Islet precursor cell (in vitro differentiated cells): ENCODE data around the gene FGFBP1.

Source experiments
- DNase-seq: peaks from one replicate; pipeline ENCODE4 v3.0.0-alpha.2; 2018

The FGFBP1 gene

DNA sequence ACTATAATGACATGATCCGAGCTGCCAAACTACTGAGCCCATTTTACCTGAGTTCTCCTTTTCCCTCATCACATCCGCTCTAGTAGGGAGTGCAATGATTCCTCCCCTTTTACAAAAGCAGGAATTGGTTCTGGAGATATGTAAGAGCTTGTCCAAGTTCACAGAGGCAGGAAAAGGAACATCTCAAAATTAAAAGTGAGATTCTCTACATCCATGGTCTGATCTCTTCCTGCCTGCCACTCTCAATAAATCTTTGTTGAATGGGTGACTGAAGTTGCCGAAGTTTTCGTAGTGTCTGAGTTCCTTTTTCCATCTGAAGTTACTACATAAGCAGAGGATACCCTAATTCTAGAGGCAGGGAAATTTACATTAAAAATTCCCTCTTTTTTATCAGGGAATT lies at the start of gene FGFBP1:
Gene FGFBP1, minus strand, starts transcription at position 101 of the 400 bp plus-strand sequence. CDS start 2,108 bp downstream, outside the sequence.
- no peak for DNase-seq

DNA sequence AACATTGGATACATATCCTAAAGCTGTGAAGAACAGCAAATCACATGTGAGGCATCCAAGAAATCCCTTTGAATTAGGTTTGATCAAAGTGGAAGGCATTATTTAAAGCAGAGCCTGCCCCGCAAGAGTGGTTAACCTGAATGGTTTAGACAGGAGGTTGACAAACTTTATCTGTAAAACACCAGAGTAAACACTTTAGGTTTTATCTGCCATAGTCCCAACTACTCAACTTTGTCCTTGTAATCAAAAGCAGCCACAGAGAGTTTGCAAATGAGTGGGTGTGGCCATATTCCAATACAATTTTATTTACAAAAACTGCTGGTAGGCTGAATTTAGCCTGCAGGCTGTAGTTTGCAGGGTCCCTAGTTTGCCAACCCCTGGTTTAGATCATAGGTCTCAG lies 49.7 kb upstream of the FGFBP1 start:
- no peak for DNase-seq

DNA sequence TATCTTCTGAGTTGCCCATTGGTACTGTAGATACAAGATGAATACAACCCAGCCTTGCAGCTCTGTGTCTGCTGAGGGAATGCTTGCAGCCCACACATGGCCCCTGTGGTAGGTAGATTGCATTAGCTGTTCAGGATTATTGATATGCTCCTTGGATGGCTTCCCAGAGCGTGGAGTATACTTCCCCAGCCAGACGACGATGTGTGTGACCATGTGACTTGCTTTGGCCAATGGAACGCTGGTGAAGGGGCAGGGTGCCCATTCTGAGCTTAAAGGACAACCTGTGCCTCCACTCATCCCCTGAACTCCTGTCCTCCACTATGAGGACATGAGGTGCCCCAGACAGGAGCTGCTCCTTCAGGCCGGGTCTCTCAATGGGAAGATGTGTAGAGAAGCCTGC lies 48.4 kb upstream of the FGFBP1 start:
- no peak for DNase-seq

DNA sequence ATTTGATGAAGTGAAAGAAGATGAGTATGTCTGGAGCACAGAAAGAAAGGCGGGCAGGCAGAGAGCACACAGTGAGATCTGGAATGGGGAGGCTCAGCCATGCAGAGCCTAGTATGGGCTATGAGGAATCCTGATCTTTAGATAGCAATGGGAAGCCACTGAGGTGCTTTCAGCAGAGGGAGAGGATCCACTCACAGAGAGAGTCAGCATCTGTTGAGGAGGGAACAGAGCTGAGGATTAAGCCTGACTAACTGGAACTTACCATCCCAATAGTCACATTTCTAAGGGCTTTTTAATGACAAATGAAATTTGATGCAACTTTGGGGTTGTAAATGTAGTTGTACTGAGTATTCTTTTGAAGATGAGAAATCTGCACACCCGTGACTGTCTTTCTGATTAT lies 45.1 kb upstream of the FGFBP1 start:
- no peak for DNase-seq

DNA sequence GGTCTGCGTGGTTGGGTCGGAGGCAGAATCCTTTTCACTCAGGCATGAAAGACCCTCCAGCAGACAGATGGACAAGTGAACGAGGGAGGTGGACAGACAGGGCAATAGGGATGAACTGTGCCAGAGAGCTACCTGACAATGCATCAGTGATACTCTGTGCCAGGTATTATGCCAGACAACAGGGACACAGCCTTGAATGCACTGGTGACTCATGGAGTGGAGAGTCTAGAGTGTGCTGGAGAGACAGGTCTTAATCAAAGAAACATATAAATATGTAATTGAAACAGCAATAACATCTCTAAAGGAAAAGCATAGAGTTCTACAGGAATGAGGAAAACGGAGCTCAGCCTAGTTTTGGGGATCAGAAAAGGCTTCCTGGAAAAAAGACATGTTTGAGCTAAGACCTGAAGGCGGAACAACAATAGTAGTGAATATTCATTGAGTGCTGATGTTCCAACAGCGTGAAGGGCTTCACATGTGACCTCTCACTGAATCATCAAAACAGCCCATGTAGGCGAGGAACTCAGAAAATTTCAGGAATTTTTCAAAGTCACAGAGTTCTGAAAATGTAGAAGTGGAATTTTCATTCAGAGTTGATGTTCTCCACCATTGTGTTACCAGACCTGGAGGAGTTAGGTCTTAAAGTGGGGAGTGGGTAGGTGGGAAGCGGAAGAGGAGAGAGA lies 44.4 kb upstream of the FGFBP1 start:
- DNase-seq = no peak

DNA sequence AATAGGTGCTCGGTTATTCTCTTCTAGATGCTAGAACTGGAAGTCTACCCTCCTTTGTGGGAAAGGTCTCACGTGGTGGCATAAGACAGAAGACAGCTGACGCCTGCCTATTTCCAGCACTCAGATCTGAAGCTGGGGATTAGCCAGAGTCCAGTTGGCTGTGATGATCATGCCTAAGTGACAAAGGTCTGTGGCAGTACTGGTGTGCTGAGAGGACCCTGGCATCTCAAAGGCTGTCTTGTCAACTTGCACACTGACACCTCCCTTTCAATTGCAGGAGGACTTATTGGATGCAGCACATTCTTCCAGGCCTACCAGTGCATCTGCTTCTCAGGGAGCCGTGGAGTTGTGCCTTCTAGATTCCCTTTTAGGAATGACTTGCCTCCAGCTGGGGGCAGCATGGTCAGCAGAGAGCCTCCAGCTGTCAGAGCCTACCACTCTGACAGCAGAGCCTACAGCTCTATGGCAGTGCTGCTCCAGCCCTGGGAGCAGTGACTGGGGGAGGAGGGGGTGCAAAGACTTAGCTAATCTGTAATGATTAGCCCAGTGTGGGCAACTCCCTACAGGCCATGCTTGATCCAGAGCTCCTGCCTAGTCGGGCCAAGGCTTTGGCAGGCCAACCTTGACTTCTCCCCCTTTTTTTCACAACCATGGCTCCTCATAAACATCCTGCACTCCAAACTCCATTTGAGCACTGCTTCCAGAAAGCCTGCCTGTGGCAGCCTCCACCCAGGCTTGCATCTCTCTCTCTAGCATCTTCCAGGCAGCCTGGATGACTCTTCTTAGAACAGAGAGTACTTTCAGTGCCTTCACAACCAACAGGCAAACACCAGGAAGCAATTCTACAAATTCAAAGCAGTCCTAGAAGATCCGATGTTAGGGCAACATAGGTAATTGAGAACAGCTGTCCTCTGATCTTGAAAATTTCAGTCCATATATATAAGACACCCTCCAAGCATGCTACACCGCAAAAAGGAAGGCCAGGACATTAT lies 38.2 kb upstream of the FGFBP1 start:
- DNase-seq = no peak

DNA sequence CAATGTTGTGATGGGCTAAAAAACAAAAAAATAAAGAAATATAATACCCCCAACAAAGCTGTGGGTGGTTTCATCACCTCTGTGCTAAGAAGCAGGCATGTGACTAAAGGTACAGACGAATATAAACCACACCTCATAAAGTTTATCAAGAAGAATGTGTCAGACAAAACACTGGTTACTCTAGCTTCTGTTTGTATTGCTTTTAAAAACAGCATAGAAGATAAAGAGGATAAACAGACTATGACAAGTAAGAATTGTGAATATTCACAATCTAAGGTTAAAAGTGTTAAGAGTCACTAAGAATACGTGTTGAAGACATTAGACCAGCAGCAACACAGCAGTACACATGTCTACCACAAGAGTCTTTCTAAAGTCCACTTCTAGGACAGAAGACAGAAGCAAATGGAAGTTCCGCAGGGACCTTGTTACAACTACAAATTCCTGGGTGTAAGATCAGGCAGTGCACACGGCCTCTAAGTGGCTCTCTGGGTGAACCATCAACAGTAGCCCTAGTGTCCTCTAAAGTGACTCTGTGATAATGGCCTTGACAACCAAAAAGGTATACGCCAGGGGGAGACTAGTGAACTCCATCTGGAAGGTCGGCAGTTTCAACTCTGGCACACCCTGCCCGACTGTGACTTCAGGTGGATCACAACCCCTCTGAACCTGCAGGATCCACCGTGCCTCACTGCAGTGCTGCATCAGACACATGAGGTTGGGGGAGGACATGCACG lies 32.7 kb upstream of the FGFBP1 start:
- no peak for DNase-seq

DNA sequence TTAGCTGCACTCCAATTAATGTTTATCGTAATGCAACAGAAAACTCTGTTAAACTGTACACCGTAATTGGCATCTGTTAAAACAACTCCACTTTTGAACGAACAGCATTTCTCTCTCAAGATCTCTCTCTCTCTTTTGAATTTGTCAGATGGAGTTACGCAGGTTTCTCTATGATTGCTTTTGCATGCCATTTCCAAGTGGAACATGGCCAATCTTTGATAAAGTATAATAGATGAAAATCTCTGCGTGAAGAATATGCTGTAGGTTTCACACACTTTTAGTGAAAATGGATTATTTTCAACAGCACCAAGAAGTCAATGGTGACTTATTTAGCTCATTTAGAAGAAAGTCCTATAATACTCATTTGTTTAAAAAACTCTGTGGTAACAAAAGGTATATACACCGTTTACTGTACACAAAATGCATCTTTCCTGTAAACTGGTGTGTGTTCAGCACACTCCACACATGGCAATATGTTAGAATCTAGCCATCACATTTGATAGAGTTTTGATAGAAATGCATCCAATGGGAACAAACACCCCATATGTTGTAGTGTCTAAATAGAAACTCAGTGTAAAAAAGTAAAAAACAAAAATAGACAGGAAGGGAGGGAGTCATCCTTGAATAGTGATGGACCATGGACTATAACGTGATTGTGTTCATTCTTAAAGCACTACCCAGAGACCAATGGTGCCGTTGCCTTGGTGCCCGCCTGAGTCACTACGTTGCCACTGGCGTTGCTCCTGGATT lies 30.2 kb upstream of the FGFBP1 start:
- DNase-seq = no peak

DNA sequence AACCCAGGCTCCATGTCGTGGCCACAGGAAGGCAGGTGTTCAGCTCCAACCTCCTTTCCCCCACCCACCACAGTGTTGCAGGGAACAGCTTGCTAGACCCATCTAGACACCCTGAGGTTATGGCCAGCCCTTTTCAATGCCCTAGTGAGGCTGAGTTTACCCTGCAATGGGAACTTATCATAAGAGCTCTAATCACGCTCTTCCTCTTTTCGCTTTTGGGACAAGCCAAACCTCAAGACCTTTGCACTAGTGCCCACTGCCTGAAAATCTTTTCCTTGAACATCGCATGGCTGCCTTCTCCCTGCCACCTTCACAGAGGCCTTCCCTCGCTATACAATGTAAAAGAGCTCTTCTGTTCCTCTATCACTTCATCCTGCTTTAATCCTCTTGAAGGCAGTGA lies 26.8 kb upstream of the FGFBP1 start:
- DNase-seq = no peak

DNA sequence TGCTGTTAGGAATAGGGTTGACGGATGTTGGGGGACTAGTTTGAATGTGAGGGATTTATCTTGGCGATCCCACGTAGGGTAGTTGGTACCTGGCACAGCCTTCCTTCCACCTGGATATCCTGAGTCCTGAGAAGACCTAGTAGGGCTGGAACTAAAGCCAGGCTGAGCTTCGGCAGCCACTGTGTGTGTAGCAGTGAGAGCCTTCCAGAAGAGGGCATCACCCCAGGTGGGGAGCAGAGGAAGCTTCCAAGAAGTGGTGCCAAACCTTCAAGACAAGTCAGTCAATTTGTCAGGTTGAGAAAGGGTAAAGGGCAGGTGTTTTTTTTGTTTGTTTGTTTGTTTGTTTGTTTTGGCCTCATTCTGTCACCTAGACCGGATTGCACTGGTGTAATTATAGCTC lies 25.6 kb upstream of the FGFBP1 start:
- DNase-seq = no peak

DNA sequence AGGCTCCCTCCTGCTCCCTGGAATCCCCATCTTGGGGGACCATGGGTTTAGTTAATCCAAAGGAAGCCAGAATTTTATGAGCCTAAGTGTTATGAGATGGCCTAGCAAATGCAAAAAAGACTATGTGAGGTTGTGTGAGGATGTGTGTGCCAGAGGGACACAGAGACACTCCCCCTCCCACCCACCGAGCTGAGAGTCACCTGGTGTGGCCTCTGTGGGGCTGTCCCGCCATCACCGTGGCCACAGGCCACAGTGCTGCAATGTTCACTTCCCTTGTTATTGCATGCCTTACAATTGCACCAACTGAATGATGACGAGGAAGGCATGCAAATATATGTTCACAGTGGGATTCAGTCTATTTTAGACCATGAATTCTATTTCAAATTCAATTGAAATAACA lies 25.0 kb upstream of the FGFBP1 start:
- no peak for DNase-seq

DNA sequence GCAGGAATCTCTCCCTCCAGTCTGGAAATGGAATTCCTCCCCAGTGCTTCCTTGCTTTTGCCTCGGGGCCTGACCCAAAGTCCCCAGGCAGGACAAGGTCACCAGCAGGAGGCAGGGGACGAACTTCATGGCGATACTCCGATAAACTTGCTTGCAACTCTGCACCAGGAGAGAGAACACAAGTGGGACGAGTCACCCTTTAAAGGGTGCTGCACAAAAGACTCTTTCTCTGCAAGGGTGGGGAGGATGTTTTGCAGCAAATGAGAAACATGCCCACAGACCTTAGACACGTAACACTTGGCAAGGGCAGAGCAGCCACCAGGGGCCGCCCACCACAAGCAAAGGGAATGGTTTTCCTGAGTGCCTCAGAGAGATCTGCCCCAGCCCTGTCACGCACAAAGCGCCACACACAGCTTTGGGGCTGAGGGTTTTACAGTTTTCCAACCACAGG lies 24.5 kb upstream of the FGFBP1 start, which contains the start of gene FGFBP2:
Gene FGFBP2, minus strand, starts transcription at position 175 of the 451 bp plus-strand sequence. Its CDS starts 46 bp downstream, at position 129.
- DNase-seq = peak; percentile 90

DNA sequence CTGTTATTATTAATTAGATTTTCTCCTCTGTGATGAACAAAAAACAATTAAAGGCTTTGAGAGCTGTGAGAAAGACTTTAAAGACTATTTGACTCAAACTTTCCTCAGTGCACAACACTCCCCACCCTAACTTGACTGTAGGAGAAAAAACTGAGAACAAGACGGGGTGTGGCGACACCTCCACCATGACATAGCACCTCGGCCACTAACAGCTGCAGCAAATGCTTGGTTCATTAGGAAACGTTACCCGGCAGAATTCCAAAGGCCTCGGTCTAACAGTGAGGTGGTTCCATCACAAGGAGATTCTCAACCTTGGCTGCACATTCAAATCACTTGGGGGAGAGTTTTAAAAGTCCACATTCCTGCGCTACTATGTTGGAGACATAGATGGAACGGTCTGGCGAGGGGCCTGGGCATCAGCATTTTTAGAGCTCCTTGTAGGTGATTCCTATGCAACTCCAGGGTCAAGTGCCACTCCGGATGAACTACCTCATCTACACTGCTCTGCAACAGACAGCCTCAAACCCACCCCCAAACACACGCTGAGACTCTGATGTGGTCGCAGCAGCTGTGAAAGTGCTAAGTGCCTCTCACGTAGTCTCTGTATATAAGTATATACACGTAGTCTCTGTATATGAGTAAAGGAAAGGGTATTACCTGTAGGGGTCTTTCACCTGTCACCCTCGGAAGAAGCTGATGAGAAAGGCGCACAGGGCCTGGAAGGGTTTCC lies 23.4 kb upstream of the FGFBP1 start:
- DNase-seq = no peak

DNA sequence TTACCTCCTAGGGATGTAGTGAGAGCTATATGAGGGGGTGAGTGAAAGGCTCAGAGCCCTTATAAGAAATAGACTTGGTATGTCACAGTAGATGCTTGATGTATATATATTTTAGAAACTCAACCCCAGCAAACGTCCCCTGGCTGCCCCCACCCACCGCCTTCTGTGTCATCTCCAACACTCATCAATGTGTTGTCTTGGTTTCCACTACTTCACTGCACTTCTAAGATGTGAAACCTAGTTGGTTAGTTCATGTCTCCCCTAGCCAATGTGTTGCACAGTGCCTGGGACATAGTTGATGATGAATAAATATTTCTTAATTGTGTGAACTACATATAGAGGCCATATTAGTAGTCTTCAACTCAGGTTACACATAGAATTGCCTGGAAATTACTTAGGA lies 20.0 kb upstream of the FGFBP1 start:
- no peak for DNase-seq

DNA sequence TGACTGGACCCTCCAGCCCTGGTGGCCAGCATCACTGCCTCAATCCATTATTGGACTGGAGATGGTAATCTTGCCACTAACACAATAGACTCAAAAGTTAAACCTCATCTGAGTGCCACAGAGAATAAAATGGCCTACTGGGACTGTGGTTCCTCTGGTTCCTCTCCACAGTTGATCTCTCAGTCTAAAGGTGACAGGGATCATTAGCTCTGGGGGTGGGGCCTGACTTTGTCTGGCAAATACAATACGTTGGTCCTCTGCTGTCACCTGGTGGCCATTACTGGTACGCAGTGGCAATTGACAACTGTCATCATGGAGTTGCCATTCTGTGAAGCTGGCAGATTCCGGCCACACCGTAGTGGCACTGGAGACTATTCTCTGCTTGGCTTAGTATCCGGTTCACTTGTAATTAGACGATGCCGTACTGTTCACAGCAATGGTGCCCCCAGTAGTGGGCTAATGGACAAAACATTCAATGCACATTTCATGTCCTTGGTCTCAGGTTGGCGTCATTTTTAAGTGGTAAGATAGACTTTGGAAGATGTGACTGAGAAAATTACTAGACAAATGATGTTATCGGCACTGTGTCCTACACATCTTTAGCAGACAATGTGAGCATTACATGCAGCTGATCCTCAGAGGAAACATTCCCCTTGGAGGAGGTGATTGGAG lies 17.8 kb upstream of the FGFBP1 start:
- DNase-seq = peak; percentile 84

DNA sequence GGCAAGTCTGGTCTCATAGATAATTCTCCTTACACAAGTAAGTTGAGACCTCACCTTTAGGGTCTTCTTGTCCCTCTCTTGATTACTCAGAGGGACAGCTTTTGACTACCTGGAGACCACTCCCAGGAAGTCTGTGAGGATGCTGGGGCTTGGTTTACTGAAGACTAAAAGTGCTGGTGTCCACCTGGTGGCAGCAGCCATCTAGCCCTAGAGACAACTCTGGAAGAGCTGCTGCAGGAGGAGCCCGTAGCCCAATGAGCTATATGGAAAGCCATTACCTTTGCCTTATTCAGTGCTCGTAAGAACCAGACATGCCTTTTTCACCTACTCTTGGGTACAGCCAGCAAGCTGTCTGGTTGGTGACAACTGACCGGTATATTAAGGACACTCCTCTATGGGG lies 17.1 kb upstream of the FGFBP1 start:
- DNase-seq = no peak

DNA sequence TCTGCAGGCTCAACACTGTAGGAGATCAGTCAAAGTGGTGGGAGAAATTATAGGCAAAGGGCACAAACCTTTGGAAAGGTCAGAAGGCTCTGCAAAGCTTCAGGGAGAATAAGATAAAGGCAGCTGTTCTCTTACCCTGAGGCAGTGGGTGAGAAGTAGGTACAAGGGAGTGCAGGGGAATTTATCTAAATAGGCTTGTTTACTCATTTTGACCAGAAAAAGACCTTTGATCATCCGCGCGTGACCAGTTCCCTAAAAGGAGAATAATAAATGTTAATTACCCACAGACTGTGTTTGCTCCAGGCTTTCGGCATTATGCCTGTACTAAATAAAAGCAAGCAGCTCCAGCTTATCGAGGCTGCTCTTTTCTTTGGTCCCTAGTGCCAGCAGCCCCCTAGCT lies 15.1 kb upstream of the FGFBP1 start:
- no peak for DNase-seq

DNA sequence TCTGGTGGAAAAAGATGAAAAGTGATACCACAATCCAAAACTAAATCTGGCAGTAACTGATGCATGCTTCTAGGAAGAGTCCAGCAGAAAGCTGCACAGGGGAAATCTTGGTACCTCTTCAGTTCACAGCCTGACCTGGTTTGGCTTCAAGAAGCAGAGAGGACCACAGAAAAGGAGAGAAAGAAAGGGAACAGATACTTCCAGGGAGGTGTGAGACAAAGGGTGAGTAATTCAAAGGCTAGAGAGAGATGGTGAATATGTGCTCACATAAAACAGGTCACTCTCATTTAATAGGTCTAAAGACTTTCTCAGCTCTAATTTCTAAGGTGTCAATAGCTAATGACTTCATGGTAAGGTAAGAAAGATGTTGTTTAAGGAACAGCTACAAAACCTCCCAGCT lies 13.2 kb upstream of the FGFBP1 start:
- DNase-seq = no peak

DNA sequence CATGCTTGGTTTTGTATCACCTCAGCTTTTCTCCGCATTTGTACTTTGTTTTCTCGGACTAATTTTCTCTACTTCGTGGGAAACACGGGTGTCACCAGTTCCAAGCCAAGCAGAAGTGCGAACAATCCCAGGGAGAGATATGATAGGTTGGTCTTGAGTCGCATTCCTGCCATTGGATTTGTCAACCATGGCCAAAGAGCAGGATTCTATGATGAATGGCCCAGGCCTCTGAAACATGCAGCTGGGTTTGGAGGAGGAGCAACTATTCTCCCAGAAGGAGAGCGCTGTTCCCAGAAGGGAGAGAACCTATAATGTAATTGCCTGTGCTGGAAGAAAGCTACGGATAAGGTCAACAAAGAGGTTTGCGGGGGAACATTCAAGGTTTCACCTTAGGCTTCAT lies 10.3 kb upstream of the FGFBP1 start:
- no peak for DNase-seq

DNA sequence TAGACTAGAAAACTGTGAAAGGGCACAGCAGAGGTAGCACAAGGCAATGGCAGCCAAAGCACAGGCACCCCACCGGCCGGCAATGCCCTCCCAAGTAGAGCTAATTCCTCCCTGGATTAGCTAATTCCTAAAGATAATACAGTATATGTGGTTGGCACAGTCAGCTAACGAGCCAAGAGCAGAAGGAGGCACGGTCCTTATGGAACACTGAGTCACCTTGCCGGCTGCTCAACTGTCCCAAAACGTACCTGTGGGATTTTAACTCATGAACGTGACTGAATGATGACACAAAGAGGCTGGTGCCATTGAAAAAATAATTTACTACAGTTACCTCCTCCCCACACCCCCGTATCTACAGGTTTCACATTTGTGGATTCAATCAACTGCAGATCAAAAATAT lies 9.1 kb upstream of the FGFBP1 start:
- DNase-seq = no peak

DNA sequence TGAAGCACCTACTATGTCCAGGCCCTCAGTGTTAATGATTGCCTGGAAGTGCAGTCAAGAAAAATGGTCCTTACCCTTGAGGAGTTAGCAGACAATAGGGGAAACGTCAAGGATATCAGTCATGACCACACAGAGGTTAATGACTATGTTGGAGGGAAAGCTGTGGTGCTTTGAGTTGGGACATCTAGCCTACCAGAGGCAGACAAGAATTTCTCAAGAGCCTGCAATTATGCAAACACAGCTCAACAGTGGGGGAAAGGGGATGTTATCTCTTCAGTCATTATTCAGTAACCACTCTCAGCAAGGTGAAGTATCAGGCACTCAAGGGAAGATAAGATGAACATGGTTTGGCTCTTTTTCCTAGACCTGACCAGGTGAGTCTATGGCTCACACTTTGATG lies 7.0 kb upstream of the FGFBP1 start:
- DNase-seq = no peak
